ENCODE data around the gene PUM1. TPM values are rescaled to one million over a fixed set of nuclear protein-coding genes. Genes with fewer than 3 reads are reported as not detected.
"Not testable (repeated sequence)": the region's sequence is repeated elsewhere in the genome, so short reads cannot be mapped to it uniquely, and the experiment has no call there.

The PUM1 gene
- total RNA-seq, 1 experiment from 2014 or later: 61.3 TPM

GRCh38 chr1:31063631-31064030 is 1.9 kb downstream of the PUM1 start:
- no peak for DNase-seq (ENCODE audit: low read depth)

GRCh38 chr1:31062867-31063380 is 2.6 kb downstream of the PUM1 start:
- DNase-seq (ENCODE audit: low read depth): no peak

- not testable (repeated sequence) for DNase-seq (ENCODE audit: low read depth)
Observed at GRCh38 chr1:31062162-31062866, 3.2 kb downstream of the PUM1 start.

- no peak for DNase-seq (ENCODE audit: low read depth)
Observed at GRCh38 chr1:31058012-31058411, 7.5 kb downstream of the PUM1 start.

GRCh38 chr1:31055953-31056352 is 9.6 kb downstream of the PUM1 start:
- no peak for DNase-seq (ENCODE audit: low read depth)

GRCh38 chr1:31055501-31055900 is 10.0 kb downstream of the PUM1 start:
- DNase-seq (ENCODE audit: low read depth): no peak

- DNase-seq (ENCODE audit: low read depth): no peak
Observed at GRCh38 chr1:31054958-31055481, 10.5 kb downstream of the PUM1 start.

- no peak for DNase-seq (ENCODE audit: low read depth)
Observed at GRCh38 chr1:31054349-31054748, 11.2 kb downstream of the PUM1 start.

GRCh38 chr1:31052613-31053012 is 12.9 kb downstream of the PUM1 start:
- DNase-seq (ENCODE audit: low read depth): not testable (repeated sequence)

- DNase-seq (ENCODE audit: low read depth): no peak
Observed at GRCh38 chr1:31051611-31052010, 13.9 kb downstream of the PUM1 start.

- not testable (repeated sequence) for DNase-seq (ENCODE audit: low read depth)
Observed at GRCh38 chr1:31047507-31047906, 18.0 kb downstream of the PUM1 start.

GRCh38 chr1:31043631-31044030 is 21.9 kb downstream of the PUM1 start:
- no peak for DNase-seq (ENCODE audit: low read depth)

GRCh38 chr1:31042656-31043055 is 22.9 kb downstream of the PUM1 start:
- DNase-seq (ENCODE audit: low read depth): no peak

- no peak for DNase-seq (ENCODE audit: low read depth)
Observed at GRCh38 chr1:31041529-31041928, 24.0 kb downstream of the PUM1 start.

- DNase-seq (ENCODE audit: low read depth): no peak
Observed at GRCh38 chr1:31040038-31040437, 25.5 kb downstream of the PUM1 start.

- DNase-seq (ENCODE audit: low read depth): not testable (repeated sequence)
Observed at GRCh38 chr1:31038935-31039334, 26.6 kb downstream of the PUM1 start.

GRCh38 chr1:31038360-31038759 is 27.2 kb downstream of the PUM1 start:
- no peak for DNase-seq (ENCODE audit: low read depth)

GRCh38 chr1:31036749-31037500 is 28.6 kb downstream of the PUM1 start:
- DNase-seq (ENCODE audit: low read depth): no peak

- no peak for DNase-seq (ENCODE audit: low read depth)
Observed at GRCh38 chr1:31033598-31033997, 31.9 kb downstream of the PUM1 start.

- DNase-seq (ENCODE audit: low read depth): no peak
Observed at GRCh38 chr1:31032266-31032665, 33.3 kb downstream of the PUM1 start.

GRCh38 chr1:31031330-31032143 is 34.0 kb downstream of the PUM1 start:
- DNase-seq (ENCODE audit: low read depth): no peak

GRCh38 chr1:31029026-31029425 is 36.5 kb downstream of the PUM1 start:
- DNase-seq (ENCODE audit: low read depth): no peak

All from Daoy (cell line).